GM18520 (cell line): ENCODE results near the gene IPO11.
"Not testable (repeated sequence)": the region's sequence is repeated elsewhere in the genome, so short reads cannot be mapped to it uniquely, and the experiment has no call there.

Experiments
- ATAC-seq: cut with Tn5 transposase; IDR thresholded peaks from one replicate; pipeline ENCODE4 v1.9.1; 2021; ENCODE audit not compliant: unreplicated experiment

The IPO11 gene

DNA sequence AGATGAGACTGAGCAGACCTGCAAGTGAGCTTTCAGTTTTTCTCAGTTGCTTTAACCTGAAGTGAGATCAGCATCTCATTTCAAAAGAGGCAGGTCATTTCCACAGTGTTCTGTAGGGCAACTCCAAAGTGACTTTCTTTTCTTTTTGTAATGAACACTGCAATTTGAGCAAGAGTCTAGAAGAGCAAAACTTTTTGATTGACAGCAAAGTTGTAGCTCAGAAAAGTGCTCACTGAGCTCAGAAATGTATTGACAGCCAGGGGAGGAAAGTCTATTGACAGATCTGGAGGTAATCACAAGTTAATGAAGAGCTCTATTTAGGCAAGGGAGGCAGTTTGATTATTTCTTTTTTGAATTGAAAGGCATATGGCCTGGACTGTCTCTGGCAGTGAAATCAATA is 220.7 kb downstream of the IPO11 start:
- ATAC-seq, result no peak

DNA sequence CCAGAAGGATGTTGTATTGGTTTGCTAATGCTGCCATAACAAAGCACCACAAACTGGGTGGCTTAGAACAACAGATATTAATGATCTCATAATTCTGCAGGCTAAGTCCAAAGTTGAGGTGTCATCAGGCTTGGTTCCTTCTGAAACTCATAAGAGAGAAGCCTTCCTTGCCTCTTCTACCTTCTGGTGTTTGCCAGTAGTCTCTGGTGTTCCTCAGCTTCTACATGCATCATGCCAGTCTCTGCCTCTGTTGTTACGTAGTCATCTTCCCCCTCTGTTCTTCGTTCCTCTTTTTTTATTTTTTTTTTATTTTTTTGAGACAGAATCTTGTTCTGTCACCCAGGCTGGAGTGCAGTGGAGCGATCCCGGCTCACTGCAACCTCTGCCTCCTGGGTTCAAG is 227.9 kb downstream of the IPO11 start:
- no peak for ATAC-seq

DNA sequence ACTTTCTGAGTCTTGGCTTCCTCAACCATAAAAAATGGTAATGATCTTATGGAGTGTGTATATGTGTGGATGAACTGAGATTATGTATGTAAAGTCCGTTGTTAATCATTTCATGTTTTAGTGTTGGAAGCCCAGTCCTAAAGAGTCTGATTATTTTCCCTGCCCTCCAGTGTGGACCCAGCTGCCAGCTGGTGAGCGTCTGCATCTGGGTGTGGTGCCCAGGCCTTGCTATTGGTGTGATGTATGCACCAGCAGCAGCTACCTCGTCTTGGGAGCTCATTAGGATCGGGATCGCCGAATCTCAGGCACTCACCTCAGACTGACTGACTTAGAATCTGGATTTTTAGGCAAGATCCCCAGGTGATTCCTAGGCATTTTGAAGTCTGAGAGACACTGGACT is 229.9 kb downstream of the IPO11 start:
- no peak for ATAC-seq

DNA sequence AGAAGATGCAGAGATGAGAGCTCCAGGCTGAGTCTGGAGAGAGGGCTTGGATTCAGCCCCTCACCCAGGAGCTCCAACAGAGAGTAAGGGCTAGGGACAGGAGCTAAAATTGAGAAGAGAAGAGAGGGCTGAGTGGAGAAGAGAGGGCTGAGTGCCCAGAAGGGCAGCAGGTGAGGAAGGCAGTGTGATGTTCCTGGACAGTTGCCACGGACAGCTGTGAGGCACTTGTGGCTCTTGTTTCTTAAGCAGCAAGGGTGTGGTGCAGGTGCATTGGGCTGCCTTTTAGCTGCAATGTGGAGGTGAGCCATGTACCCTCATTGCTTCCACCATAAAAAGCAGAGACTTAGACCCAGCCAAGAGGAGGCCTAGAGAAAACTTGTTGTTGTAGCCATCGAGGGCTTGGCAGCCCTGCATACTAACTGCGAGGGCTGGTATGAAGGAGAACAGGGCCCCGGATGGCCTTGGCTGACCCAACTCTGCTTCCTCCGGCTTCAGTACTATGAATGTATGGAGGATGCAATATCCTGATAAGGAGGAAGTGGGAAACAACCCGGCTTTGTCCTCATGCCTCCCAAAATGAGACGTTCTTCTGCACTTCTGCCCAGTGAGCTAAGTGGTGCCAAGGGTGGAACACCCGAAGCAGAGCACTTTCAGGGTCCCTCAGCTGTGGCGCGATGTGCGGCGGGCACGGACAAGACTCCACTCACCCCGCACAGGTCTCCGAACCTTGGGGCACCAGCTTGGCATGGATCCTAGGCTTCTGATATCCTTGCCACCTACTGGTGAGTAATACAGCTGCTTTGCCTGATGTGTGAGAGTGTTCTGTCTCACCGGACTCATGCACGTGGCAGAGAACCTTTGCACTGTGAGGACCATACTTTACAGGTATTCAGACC is 231.2 kb downstream of the IPO11 start:
- ATAC-seq, result no peak

DNA sequence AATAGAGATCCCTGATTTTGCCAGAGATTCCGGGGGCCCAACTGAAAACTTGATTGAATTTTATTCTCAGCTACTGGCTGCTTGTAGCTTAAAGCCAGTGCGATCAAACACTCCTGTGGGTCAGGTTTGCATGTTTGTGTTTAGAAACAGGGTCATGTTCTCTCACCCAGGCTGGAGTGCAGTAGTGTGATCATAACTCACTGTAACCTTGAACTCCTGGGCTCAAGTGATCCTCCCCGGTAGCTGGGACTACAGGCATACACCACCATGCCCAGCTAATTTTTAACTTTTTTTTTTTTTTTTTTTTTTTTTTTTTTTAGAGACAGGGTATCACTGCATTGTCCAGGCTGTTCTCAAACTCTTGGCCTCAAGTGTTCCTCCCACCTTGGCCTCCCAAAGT is 232.7 kb downstream of the IPO11 start:
- ATAC-seq, result no peak

DNA sequence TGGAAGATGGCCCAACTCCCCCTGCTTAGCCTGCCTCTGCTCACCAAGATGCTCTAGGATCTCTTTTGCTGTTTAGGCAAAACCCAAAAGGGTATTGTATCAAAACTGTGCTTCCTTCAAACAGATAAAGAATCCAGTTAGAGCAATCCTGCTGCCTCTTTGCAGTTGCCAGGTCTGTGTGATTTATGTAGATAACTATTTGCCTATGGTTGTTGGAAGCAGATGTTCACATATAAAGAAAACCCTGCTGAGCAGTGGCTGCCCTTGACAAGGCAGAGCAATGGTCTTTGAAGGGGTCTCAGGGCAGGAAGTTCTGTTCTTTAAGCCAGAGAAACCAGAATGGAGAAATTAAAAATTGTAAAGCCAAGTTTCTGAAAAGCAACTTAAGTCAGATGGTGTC is 234.7 kb downstream of the IPO11 start:
- no peak for ATAC-seq

DNA sequence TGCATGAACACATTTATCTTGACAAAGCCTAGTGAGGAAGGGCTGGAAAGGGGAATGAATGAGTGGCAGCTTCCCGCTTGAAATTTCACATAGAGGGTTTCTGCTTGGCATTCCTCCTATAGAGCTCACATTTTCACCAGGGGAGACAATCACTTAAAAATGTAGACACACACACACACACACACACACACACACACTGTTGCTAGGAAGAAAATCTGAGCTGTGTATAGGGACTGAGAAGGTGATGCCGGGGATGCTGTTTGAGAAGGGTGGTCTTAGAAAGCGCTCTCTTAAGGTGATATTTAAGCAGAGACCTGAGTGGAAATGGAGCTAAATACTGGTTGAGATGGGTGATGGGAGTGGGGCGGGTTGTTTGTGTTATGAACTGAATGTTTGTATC is 236.5 kb downstream of the IPO11 start:
- ATAC-seq, result no peak

DNA sequence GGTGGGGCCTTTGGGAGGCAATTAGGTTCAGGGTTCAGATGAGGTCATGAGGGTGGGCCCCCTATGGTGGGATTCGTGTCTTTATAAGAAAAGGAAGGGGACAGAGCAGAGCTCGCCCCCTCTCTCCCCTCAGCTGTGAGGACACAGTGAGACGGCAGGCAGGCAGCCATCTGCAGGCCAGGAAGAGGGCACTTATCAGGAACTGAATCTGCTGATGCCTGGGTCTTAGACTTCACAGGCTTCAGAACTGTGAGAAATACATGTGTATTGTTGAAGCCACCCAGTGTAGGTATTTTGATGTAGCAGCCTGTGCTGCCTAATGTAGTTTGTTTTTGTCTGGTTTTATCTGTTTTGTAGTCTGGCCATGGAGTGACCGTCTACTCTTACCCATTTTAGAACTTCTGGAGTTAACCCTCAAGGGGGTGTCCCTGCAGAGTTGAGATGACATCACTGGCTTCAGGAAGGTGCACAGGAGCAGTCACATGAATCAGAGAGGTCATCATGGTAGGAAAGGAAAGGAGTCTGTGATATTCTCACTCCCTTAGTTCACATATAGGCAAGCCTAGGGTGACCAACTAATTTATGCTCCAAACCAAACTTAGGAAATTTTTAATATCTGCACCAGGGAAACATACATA is 237.0 kb downstream of the IPO11 start:
- ATAC-seq, result no peak

DNA sequence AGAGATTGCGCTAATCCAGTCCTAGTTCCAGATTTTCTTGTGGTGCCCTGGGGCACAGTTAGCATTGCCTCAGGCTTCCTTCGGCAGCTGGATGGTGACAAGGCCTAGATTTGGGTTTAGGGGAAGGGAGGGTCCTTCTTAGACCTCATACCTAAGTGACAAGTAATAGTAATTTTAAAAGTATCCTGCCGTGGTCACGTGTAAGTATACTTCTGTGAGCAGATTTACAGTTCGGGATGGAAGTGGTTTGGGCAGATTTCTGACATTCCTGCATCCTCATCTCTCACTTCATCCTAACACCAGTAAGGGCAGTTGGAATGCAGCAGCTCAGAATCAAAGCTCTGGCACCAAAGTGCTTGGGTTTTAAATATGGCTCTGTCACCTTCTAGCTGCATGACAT is 237.6 kb downstream of the IPO11 start:
- ATAC-seq, result no peak

DNA sequence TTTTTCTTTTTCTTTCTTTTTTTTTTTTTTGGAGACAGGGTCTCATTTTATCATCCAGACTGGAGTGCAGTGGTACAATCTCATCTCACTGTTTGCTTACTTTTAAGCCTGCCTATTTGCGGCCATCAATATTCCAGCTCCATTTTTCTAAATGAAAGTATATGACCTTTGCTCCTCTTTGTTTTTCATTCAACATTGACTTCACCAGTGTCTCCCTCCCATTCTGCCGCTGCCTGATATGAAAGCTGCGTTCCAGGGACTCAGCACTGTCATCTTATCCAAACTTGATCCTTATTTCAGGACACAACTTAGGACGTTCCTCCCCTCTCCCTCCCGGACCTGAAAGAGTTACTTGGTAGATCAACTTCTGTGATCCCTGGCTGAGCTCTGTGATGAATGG is 239.7 kb downstream of the IPO11 start:
- ATAC-seq, result no peak

DNA sequence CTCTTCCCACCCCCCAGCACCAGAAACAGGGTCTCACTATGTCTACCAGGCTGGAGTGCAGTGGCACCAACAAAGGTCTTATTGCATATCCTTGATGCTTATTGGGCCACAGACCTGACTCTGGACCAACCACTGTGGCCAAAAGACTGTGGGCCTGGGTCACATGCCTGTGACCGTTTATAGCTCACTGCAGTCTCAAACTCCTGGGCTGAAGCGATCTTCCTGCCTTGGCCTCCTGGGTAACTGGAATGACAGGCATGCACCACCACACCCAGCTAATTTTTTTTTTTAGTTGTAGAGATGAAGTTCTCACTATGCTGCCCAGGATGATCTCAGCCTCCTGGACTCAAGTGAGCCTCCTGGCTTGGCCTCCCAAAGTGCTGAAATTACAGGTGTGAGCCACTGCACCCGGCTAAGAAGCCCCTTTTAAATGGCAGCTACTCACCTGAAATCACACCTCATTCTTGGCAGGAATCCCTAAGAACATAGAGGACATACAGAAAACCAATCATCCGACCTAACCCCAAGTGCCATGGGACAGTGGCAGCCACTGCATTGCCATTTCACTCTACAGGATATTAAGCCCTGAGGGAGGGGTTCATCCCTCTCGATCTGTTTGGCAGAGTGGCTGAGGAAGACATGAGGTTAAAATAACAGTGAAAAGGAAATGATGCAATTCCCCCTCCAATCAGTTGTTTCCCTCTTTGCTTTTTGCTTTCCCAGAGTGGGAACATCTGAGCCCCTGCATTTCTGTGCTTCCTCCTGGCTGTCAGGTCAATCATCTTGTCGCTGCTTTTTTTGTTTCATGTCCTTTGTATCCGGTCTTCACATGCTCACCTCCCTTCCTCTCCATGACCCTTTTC is 240.7 kb downstream of the IPO11 start:
- no peak for ATAC-seq

DNA sequence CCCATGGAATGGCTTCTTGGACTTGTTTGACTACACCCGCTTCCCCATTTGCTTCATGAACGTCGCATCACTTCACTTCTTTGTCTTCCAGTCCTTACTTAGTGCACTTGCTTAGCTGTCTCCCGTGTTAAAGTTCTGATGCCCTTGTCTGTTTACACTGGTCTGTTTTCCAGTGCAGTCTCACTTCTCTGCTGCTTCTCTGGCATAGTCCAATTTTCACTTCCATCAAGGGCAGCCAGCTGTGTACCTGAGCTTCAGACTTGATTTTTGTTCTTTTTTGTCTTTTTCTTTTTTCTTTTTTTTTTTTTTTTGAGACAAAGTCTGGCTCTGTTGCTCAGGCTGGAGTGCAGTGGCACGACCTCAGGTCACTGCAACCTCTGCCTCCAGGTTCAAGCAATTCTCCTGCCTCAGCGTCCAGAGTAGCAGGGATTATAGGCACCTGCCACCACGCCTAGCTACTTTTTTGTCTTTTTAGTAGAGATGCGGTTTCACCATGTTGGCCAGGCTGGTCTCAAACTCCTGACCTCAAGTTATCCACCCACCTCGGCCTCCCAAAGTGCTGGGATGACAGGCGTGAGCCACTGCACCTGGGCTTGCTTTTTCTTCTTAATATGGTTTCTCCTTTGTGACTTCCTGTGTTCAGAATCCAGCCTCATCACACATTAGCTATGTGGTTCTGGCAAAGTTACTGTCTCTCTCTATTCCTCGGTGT is 241.5 kb downstream of the IPO11 start:
- ATAC-seq, result no peak

DNA sequence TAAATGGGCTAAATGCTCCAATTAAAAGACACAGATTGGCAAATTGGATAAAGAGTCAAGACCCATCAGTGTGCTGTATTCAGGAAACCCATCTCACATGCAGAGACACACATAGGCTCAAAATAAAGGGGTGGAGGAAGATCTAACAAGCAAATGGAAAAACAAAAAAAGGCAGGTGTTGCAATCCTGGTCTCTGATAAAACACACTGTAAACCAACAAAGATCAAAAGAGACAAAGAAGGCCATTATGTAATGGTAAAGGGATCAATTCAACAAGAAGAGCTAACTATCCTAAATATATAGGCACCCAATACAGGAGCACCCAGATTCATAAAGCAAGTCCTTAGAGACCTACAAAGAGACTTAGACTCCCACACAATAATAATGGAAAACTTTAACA is 245.2 kb downstream of the IPO11 start:
- ATAC-seq, result not testable (repeated sequence)

DNA sequence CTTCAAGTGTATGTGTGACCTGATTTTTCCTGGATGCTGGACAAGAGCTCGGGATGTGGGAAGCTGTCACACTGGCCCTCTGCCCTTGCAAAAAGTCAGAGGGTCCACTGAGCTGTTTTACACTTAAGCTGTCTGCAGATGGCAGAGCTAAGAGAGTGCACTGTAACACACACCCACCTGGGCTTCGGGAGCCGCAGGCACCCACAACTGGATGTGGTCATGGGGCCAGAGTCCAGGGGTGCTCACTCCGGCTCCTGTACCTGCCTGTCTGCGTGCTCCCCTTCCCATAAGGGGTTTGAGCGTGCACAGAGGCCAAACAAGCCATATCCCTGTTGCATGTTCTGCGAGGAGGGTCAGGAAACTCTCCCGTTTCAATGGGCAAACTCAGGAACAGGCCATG is 248.6 kb downstream of the IPO11 start:
- ATAC-seq, result no peak

DNA sequence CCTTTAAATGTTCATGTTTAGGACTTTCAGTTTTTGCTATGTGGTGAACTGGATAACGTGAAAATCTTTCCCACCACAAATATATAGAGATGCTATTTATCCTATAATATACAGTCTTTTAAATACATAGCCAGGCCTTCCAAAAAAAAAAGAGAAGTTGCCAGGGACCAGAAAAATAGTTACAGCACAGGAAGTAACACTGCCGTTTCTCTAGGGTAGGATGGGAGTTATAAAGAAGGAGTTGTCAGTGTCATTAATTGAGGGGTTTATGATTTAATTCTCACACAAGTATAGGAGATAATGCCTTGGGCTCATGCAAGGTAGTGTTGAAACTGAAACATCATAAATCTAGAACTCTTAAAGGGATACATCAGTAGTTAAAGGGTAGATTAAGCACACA is 250.0 kb downstream of the IPO11 start:
- ATAC-seq, result no peak

DNA sequence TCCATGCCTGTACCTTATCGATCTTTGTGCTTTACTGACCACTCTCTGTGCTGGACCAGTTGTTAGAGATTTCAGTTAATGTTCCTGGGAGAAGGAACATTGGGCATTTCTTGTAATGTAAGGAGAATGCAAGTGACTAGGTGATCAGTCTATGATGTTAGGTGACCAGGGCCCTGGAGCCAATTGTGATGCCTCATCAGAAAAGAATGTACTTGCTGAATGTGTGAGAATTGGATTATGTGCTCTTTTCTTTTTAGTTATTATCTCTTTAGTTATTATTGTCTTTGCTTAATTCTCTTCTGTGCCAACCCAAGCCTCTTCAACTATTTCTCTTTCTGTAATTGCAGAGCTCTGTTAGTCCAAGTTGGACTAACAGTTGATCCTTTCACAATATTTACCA is 258.9 kb downstream of the IPO11 start:
- no peak for ATAC-seq

DNA sequence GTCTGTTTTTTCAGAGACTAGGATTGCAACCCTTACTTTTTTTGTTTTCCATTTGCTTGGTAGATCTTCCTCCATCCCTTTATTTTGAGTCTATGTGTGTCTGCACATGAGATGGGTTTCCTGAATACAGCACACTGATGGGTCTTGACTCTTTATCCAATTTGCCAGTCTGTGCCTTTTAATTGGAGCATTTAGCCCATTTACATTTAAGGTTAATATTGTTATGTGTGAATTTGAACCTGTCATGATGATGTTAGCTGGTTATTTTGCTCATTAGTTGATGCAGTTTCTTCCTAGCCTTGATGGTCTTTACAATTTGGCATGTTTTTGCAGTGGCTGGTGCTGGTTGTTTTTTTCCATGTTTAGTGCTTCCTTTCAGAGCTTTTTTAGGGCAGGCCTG is 264.0 kb downstream of the IPO11 start:
- ATAC-seq, result not testable (repeated sequence)
